HEK293 (cell line): ENCODE measurements around the gene SPINDOC.

Source experiments
- CTCF ChIA-PET: fragments of 350-600 bp; formaldehyde crosslinking; extraction: SDS; loops from one replicate; lab custom pipeline; 2021; ENCODE audit warnings: antibody characterized with exemption; lab: Yijun Ruan, JAX
- POLR2A ChIA-PET: fragments of 300-600 bp; formaldehyde crosslinking; extraction: SDS; loops from one replicate; lab custom pipeline; 2020; ENCODE audit warnings: antibody characterized with exemption, inconsistent platforms; lab: Yijun Ruan, JAX
- H3K27ac ChIP-seq: fragments of 200-500 bp; sonication (Bioruptor generic); 2 replicates; pipeline ENCODE4 v1.5.1; 2014; ENCODE audit warnings: low read depth, low read length, control low read depth, inconsistent platforms; ENCODE audit errors: extremely low read depth
- H3K36me3 ChIP-seq, 2 experiments: fragments of 200-500 bp in 1 of 2; sonication (Bioruptor generic) in 1 of 2; 1 replicate in 1 of 2; 2 replicates in 1 of 2; pipeline ENCODE4 v1.5.1; 2014 to 2017; ENCODE audit warnings: inconsistent platforms in 2 of 2, low read length in 2 of 2; ENCODE audit not compliant: control insufficient read depth in 2 of 2, insufficient read depth in 1 of 2
- H3K4me1 ChIP-seq: fragments of 200-500 bp; sonication (Bioruptor generic); 2 replicates; pipeline ENCODE4 v1.5.1; 2014; ENCODE audit warnings: mild to moderate bottlenecking, low read length, inconsistent platforms; ENCODE audit not compliant: control insufficient read depth, insufficient read depth
- H3K4me3 ChIP-seq: 2 replicates; pipeline ENCODE4 v1.5.1; 2011; ENCODE audit warnings: low read depth, mild to moderate bottlenecking, control low read depth, low read length, moderate library complexity
- H3K9me3 ChIP-seq: fragments of 200-500 bp; sonication (Bioruptor generic); 2 replicates; pipeline ENCODE4 v1.5.1; 2014; ENCODE audit warnings: low read depth, low read length, inconsistent platforms; ENCODE audit not compliant: control insufficient read depth, insufficient read depth
- HIC1 ChIP-seq: fragments of 450-650 bp; formaldehyde crosslinking; IDR thresholded peaks from 2 replicates; pipeline ENCODE4 v1.5.1; 2016; ENCODE audit warnings: missing biosample characterization, missing genetic modification characterization
- SCRT2 ChIP-seq: fragments of 450-650 bp; formaldehyde crosslinking; IDR thresholded peaks from 2 replicates; pipeline ENCODE4 v1.5.1; 2016; ENCODE audit warnings: missing biosample characterization, missing genetic modification characterization
- SP2 ChIP-seq: fragments of 450-650 bp; formaldehyde crosslinking; IDR thresholded peaks from 2 replicates; pipeline ENCODE4 v1.5.1; 2016; ENCODE audit warnings: missing biosample characterization, missing genetic modification characterization
- SP3 ChIP-seq: fragments of 450-650 bp; formaldehyde crosslinking; IDR thresholded peaks from 2 replicates; pipeline ENCODE4 v1.5.1; 2016; ENCODE audit warnings: missing biosample characterization, missing genetic modification characterization
- TRIM28 ChIP-seq: IDR thresholded peaks from 2 replicates; pipeline ENCODE4 v1.6.1; 2011; ENCODE audit warnings: low read length, control low read depth, borderline replicate concordance
- ZBTB17 ChIP-seq: fragments of 450-650 bp; formaldehyde crosslinking; IDR thresholded peaks from 2 replicates; pipeline ENCODE4 v1.5.1; 2016; ENCODE audit warnings: missing biosample characterization, missing genetic modification characterization
- ZBTB20 ChIP-seq: fragments of 450-650 bp; formaldehyde crosslinking; IDR thresholded peaks from 2 replicates; pipeline ENCODE4 v1.5.1; 2016; ENCODE audit warnings: missing biosample characterization, missing genetic modification characterization
- ZBTB26 ChIP-seq: fragments of 450-650 bp; formaldehyde crosslinking; optimal IDR thresholded peaks from 2 replicates; pipeline ENCODE3; 2016; ENCODE audit warnings: missing biosample characterization, mild to moderate bottlenecking, missing genetic modification characterization
- ZBTB48 ChIP-seq: fragments of 450-650 bp; formaldehyde crosslinking; IDR thresholded peaks from 2 replicates; pipeline ENCODE4 v1.5.1; 2016; ENCODE audit warnings: missing biosample characterization, missing genetic modification characterization
- ZBTB8A ChIP-seq: fragments of 450-650 bp; formaldehyde crosslinking; IDR thresholded peaks from 2 replicates; pipeline ENCODE4 v1.5.1; 2016; ENCODE audit warnings: missing biosample characterization, missing genetic modification characterization
- ZIC2 ChIP-seq: fragments of 450-650 bp; formaldehyde crosslinking; IDR thresholded peaks from 2 replicates; pipeline ENCODE4 v1.5.1; 2016; ENCODE audit warnings: missing biosample characterization, missing genetic modification characterization
- ZNF10 ChIP-seq: fragments of 450-650 bp; formaldehyde crosslinking; IDR thresholded peaks from 2 replicates; pipeline ENCODE4 v1.5.1; 2017; ENCODE audit warnings: missing biosample characterization, missing genetic modification characterization
- ZNF114 ChIP-seq: fragments of 450-650 bp; formaldehyde crosslinking; IDR thresholded peaks from 2 replicates; pipeline ENCODE4 v1.5.0; 2017; ENCODE audit warnings: missing biosample characterization, missing genetic modification characterization
- ZNF146 ChIP-seq: fragments of 450-650 bp; formaldehyde crosslinking; IDR thresholded peaks from 2 replicates; pipeline ENCODE4 v1.5.1; 2016; ENCODE audit warnings: missing biosample characterization, missing genetic modification characterization
- ZNF398 ChIP-seq: fragments of 450-650 bp; formaldehyde crosslinking; IDR thresholded peaks from 2 replicates; pipeline ENCODE4 v1.5.1; 2017; ENCODE audit warnings: missing biosample characterization, missing genetic modification characterization
- ZNF501 ChIP-seq: fragments of 450-650 bp; formaldehyde crosslinking; IDR thresholded peaks from 2 replicates; pipeline ENCODE4 v1.5.1; 2016; ENCODE audit warnings: missing biosample characterization, missing genetic modification characterization
- ZNF530 ChIP-seq: fragments of 450-650 bp; formaldehyde crosslinking; IDR thresholded peaks from 2 replicates; pipeline ENCODE4 v1.5.1; 2016; ENCODE audit warnings: low read depth, missing biosample characterization, missing genetic modification characterization
- ZNF560 ChIP-seq: fragments of 450-650 bp; formaldehyde crosslinking; IDR thresholded peaks from 2 replicates; pipeline ENCODE4 v1.5.1; 2017; ENCODE audit warnings: missing biosample characterization, missing genetic modification characterization, borderline replicate concordance
- ZNF621 ChIP-seq: fragments of 450-650 bp; formaldehyde crosslinking; IDR thresholded peaks from 2 replicates; pipeline ENCODE4 v1.5.1; 2017; ENCODE audit warnings: missing biosample characterization, missing genetic modification characterization
- ZNF629 ChIP-seq: fragments of 450-650 bp; formaldehyde crosslinking; IDR thresholded peaks from 2 replicates; pipeline ENCODE4 v1.5.1; 2017; ENCODE audit warnings: missing biosample characterization, missing genetic modification characterization
- ZXDB ChIP-seq: fragments of 450-650 bp; formaldehyde crosslinking; IDR thresholded peaks from 2 replicates; pipeline ENCODE4 v1.5.1; 2016; ENCODE audit warnings: missing biosample characterization, missing genetic modification characterization
- TF ChIP-seq, protein P1 (sequence below): fragments of 450-650 bp; formaldehyde crosslinking; IDR thresholded peaks from 2 replicates; pipeline ENCODE4 v1.5.1; 2016; ENCODE audit warnings: missing biosample characterization, missing genetic modification characterization
- TF ChIP-seq, protein P2 (sequence below): fragments of 450-650 bp; formaldehyde crosslinking; IDR thresholded peaks from 2 replicates; pipeline ENCODE4 v1.5.1; 2016; ENCODE audit warnings: missing biosample characterization, missing genetic modification characterization

Gene SPINDOC

DNA sequence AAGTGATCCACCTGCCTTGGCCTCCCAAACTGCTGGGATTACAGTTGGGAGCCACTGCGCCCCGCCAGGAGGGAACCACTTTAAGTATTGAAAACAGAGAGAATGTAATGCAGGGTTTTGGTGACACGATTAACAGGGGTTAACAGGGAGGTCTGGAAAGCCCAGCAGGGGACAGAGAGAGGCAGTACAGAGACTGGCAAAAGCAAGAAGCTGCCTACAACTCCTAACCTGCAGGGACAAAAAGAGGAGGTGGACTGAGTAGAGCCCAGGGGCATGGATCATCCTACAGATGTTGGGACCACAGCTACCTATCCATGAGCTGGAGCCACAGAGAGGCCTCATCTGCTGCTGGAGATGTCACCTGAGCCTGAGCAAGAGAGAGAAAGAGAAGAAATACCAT lies 1.7 kb upstream of the SPINDOC start:
- no peak overlapping the region for H3K4me3 ChIP-seq
- ChIA-PET CTCF (interaction anchor here (0.6 to 1.6 kb wide), 4 partner anchors 18 to 1603 kb away, joined by 3 to 7 read pairs (median 4); partner anchors contain the start of gene SCGB2A1), POLR2A (no interaction called here)
- no peak overlapping the region for H3K27ac ChIP-seq
- TF ChIP-seq ZNF621 (tag by site-specific recombination): no peak
- TF ChIP-seq ZIC2 (tag by site-specific recombination): peak; percentile 60
- no peak for TF ChIP-seq ZNF560 (tag by site-specific recombination)
- TF ChIP-seq SP2 (tag by site-specific recombination): no peak
- TF ChIP-seq, protein P1, sequence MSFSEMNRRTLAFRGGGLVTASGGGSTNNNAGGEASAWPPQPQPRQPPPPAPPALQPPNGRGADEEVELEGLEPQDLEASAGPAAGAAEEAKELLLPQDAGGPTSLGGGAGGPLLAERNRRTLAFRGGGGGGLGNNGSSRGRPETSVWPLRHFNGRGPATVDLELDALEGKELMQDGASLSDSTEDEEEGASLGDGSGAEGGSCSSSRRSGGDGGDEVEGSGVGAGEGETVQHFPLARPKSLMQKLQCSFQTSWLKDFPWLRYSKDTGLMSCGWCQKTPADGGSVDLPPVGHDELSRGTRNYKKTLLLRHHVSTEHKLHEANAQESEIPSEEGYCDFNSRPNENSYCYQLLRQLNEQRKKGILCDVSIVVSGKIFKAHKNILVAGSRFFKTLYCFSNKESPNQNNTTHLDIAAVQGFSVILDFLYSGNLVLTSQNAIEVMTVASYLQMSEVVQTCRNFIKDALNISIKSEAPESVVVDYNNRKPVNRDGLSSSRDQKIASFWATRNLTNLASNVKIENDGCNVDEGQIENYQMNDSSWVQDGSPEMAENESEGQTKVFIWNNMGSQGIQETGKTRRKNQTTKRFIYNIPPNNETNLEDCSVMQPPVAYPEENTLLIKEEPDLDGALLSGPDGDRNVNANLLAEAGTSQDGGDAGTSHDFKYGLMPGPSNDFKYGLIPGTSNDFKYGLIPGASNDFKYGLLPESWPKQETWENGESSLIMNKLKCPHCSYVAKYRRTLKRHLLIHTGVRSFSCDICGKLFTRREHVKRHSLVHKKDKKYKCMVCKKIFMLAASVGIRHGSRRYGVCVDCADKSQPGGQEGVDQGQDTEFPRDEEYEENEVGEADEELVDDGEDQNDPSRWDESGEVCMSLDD (tag by site-specific recombination): no peak
- peak; percentile 22 for TF ChIP-seq ZBTB17 (tag by site-specific recombination)
- no peaks in the 10 kb centered on the region for H3K4me1 ChIP-seq
- no peaks in the 10 kb centered on the region for H3K9me3 ChIP-seq
- H3K36me3 ChIP-seq: peaks cover 0 to 21% of the 10 kb centered on the region in 2 experiments; a peak in 2 of 3 replicates

DNA sequence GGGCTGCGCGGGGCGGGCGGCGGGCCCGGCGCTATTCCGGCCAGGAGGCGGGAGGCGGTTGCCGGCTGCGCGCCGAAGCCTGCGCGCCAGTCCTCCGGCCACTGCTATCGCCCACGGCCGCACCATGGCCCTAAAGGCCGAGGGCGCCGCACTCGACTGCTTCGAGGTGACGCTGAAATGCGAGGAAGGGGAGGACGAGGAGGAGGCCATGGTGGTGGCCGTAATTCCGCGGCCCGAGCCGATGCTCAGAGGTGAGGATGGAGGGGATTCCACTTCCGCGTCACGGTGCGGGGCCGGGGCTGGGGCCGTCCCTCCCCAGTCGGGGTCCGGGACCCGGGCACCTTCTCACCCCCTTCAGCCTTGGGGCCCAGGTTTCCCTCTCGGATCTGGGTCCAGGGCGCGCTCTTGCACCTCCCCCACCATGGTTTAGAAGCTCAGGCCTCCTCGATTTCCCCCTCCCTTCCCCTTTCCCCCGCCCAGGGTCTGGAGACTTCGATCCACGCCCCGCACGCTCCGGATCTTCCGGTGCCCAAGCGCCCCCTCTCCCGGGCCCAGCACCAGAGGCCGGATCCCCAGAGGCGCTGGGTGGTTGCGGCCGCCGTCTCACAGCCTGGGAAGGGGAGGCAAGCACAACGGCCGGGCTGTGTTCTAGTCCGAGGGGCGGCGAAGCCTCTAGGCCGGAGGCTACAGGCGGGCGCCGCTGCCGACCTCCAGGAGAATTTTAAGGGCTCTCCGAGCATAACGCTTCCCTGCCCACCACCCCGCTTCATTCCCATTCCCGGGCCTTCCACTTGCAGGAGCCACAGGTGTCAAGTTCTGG lies 517 bp downstream of the SPINDOC start:
- H3K9me3 ChIP-seq: no peaks in the 10 kb centered on the region
- ChIA-PET CTCF (interaction anchor here (0.6 to 1.1 kb wide), 3 partner anchors 16 to 23 kb away, joined by 3 to 4 read pairs (median 3); no protein-coding TSS in a partner anchor), POLR2A (interaction anchor here (0.5 to 1.1 kb wide), 5 partner anchors 11 to 49 kb away, joined by 3 to 7 read pairs (median 3); no protein-coding TSS in a partner anchor)
- H3K4me1 ChIP-seq: no peaks in the 10 kb centered on the region
- peak overlapping the region; percentile 85 for H3K27ac ChIP-seq
- H3K4me3 ChIP-seq: peak overlapping the region; percentile 86
- peaks cover 0 to 41% of the 10 kb centered on the region in 2 experiments; a peak in 2 of 3 replicates for H3K36me3 ChIP-seq
- peak; percentile 80 for TF ChIP-seq ZBTB26
- TF ChIP-seq ZNF114 (tag by site-specific recombination): no peak
- TF ChIP-seq ZBTB48 (tag by site-specific recombination): peak; percentile 62
- TF ChIP-seq ZBTB20: peak; percentile 97
- no peak for TF ChIP-seq TRIM28
- peak; percentile 57 for TF ChIP-seq SP3 (tag by site-specific recombination)
- no peak for TF ChIP-seq ZNF530 (tag by site-specific recombination)
- no peak for TF ChIP-seq ZNF629 (tag by site-specific recombination)
- peak; percentile 83 for TF ChIP-seq ZNF398
- TF ChIP-seq ZNF10 (tag by site-specific recombination): no peak
- TF ChIP-seq ZNF501 (tag by site-specific recombination): no peak
- TF ChIP-seq SCRT2 (tag by site-specific recombination): peak; percentile 94
- TF ChIP-seq HIC1 (tag by site-specific recombination): 0 out of 2 replicates have a peak, but pooled peaks have one; percentile 34
- TF ChIP-seq, protein P2, sequence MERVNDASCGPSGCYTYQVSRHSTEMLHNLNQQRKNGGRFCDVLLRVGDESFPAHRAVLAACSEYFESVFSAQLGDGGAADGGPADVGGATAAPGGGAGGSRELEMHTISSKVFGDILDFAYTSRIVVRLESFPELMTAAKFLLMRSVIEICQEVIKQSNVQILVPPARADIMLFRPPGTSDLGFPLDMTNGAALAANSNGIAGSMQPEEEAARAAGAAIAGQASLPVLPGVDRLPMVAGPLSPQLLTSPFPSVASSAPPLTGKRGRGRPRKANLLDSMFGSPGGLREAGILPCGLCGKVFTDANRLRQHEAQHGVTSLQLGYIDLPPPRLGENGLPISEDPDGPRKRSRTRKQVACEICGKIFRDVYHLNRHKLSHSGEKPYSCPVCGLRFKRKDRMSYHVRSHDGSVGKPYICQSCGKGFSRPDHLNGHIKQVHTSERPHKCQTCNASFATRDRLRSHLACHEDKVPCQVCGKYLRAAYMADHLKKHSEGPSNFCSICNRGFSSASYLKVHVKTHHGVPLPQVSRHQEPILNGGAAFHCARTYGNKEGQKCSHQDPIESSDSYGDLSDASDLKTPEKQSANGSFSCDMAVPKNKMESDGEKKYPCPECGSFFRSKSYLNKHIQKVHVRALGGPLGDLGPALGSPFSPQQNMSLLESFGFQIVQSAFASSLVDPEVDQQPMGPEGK (tag by site-specific recombination): peak; percentile 75
- peak; percentile 89 for TF ChIP-seq ZBTB8A (tag by site-specific recombination)
- no peak for TF ChIP-seq ZNF146 (tag by site-specific recombination)
- TF ChIP-seq ZXDB (tag by site-specific recombination): peak; percentile 58
